Liver (tissue), 9 donors: Measurements from ENCODE around the gene TSGA10IP. TPM values are rescaled to one million over a fixed set of nuclear protein-coding genes. Genes with fewer than 3 reads are reported as not detected.

Experiments
- DNase-seq: peaks from one replicate; pipeline ENCODE4 v3.0.0-alpha.2; 2017; ENCODE audit warnings: low spot score
- H3K27ac ChIP-seq, 2 donors: one replicate each; pipeline ENCODE4 v1.7.0; 2013; ENCODE audit warnings: inconsistent platforms in 2 of 2, low read length in 2 of 2, control low read depth in 1 of 2, low read depth in 1 of 2, mild to moderate bottlenecking in 1 of 2
- H3K27me3 ChIP-seq, 4 donors: one replicate each; pipeline versions ENCODE4 v1.6.1 to v1.7.0; 2013; ENCODE audit warnings: low read length in 3 of 4, inconsistent platforms in 1 of 4, mild to moderate bottlenecking in 1 of 4, moderate library complexity in 1 of 4; ENCODE audit not compliant: control insufficient read depth in 4 of 4, insufficient read depth in 4 of 4
- H3K36me3 ChIP-seq, 4 donors: one replicate each; pipeline versions ENCODE4 v1.6.1 to v1.7.0; 2013; ENCODE audit warnings: low read length in 3 of 4, mild to moderate bottlenecking in 3 of 4, low read depth in 1 of 4, moderate library complexity in 1 of 4; ENCODE audit not compliant: control insufficient read depth in 4 of 4, insufficient read depth in 3 of 4
- H3K4me1 ChIP-seq, 4 donors: one replicate each; pipeline versions ENCODE4 v1.6.1 to v1.7.0; 2013; ENCODE audit warnings: low read length in 3 of 4, mild to moderate bottlenecking in 3 of 4, moderate library complexity in 1 of 4; ENCODE audit not compliant: control insufficient read depth in 4 of 4, insufficient read depth in 4 of 4
- H3K4me3 ChIP-seq, 3 donors: one replicate each; pipeline versions ENCODE4 v1.6.1 to v1.7.0; 2013; ENCODE audit warnings: low read length in 3 of 3, control low read depth in 1 of 3, low read depth in 1 of 3, mild to moderate bottlenecking in 1 of 3
- H3K9ac ChIP-seq, 2 donors: one replicate each; pipeline ENCODE4 v1.7.0; 2013; ENCODE audit warnings: low read length in 2 of 2, mild to moderate bottlenecking in 2 of 2, moderate library complexity in 2 of 2, control low read depth in 1 of 2, low read depth in 1 of 2
- H3K9me3 ChIP-seq, 4 donors: one replicate each; pipeline versions ENCODE4 v1.6.1 to v1.7.0; 2013; ENCODE audit warnings: low read length in 3 of 4; ENCODE audit not compliant: control insufficient read depth in 4 of 4
- ATF3 ChIP-seq: IDR thresholded peaks from 2 replicates; pipeline ENCODE4 v1.6.1; 2016; ENCODE audit warnings: antibody characterized with exemption
- CTCF ChIP-seq: fragments of 150-350 bp; IDR thresholded peaks from 2 replicates; pipeline ENCODE4 v1.5.1; 2017; ENCODE audit warnings: improper control_type of control experiment, low read depth, low read length; ENCODE audit not compliant: missing input control
- EGR1 ChIP-seq, 2 donors: IDR thresholded peaks; 2 replicates each; pipeline ENCODE4 v1.6.1; 2016 to 2018; ENCODE audit warnings: antibody characterized with exemption in 2 of 2, low read depth in 2 of 2
- FOXA1 ChIP-seq: IDR thresholded peaks from 2 replicates; pipeline ENCODE4 v1.6.1; 2016; ENCODE audit warnings: antibody characterized with exemption
- FOXA2 ChIP-seq: IDR thresholded peaks from 2 replicates; pipeline ENCODE4 v1.6.1; 2016; ENCODE audit warnings: antibody characterized with exemption
- GABPA ChIP-seq, 2 donors: IDR thresholded peaks in 1 of 2; conservative IDR thresholded peaks in 1 of 2; 2 replicates each; pipeline ENCODE4 v1.6.1; 2016; ENCODE audit warnings: antibody characterized with exemption in 2 of 2, mild to moderate bottlenecking in 1 of 2, moderate library complexity in 1 of 2
- HNF4A ChIP-seq, 2 donors: conservative IDR thresholded peaks; 2 replicates each; pipeline ENCODE4 v1.6.1; 2016; ENCODE audit warnings: antibody characterized with exemption in 2 of 2, mild to moderate bottlenecking in 2 of 2
- HNF4G ChIP-seq: IDR thresholded peaks from 2 replicates; pipeline ENCODE4 v1.6.1; 2016; ENCODE audit warnings: antibody characterized with exemption
- JUND ChIP-seq, 2 donors: IDR thresholded peaks; 2 replicates each; pipeline ENCODE4 v1.6.1; 2016; ENCODE audit warnings: antibody characterized with exemption in 2 of 2
- MAX ChIP-seq: IDR thresholded peaks from 2 replicates; pipeline ENCODE4 v1.6.1; 2016; ENCODE audit warnings: antibody characterized with exemption
- NR2F2 ChIP-seq: IDR thresholded peaks from 2 replicates; pipeline ENCODE4 v1.6.1; 2016; ENCODE audit warnings: antibody characterized with exemption
- RAD21 ChIP-seq, 2 donors: IDR thresholded peaks; 2 replicates each; pipeline ENCODE4 v1.6.1; 2016; ENCODE audit warnings: antibody characterized with exemption in 2 of 2, mild to moderate bottlenecking in 2 of 2
- REST ChIP-seq: IDR thresholded peaks from 2 replicates; pipeline ENCODE4 v1.6.1; 2016; ENCODE audit warnings: antibody characterized with exemption, mild to moderate bottlenecking
- RXRA ChIP-seq, 2 donors: IDR thresholded peaks; 2 replicates each; pipeline ENCODE4 v1.6.1; 2017 to 2018; ENCODE audit warnings: antibody characterized with exemption in 2 of 2, mild to moderate bottlenecking in 1 of 2
- SP1 ChIP-seq: IDR thresholded peaks from 2 replicates; pipeline ENCODE4 v1.6.1; 2018; ENCODE audit warnings: antibody characterized with exemption, mild to moderate bottlenecking
- TAF1 ChIP-seq: conservative IDR thresholded peaks from 2 replicates; pipeline ENCODE4 v1.6.1; 2016; ENCODE audit warnings: antibody characterized with exemption, mild to moderate bottlenecking
- YY1 ChIP-seq: IDR thresholded peaks from 2 replicates; pipeline ENCODE4 v1.6.1; 2016; ENCODE audit warnings: antibody characterized with exemption, mild to moderate bottlenecking
- ZBTB33 ChIP-seq: IDR thresholded peaks from 2 replicates; pipeline ENCODE4 v1.6.1; 2016; ENCODE audit warnings: antibody characterized with exemption
- WGBS: extraction: QIAGEN DNeasy Blood & Tissue Kit; methylation state at CpG from one replicate; pipeline ENCODE4 v1.1.7; 2013; 5-methylcytosine and 5-hydroxymethylcytosine counted together
- polyA plus RNA-seq, 2 donors: library from polyadenylated mRNA; stranded (reverse) in 1 of 2; unstranded in 1 of 2; fragments of 200-250 nt in 1 of 2; fragments of >200 nt in 1 of 2; fragmentation: Nextera tagmentation in 1 of 2; extraction: Ambion mirVana in 1 of 2; gene quantifications; one replicate each; pipeline versions ENCODE4 v1.2.1 to v1.2.3, GENCODE V29; 2013 to 2015
- total RNA-seq, 2 donors: library from RNA; depleted of rRNA; stranded (reverse); fragments of >200 nt; gene quantifications; one replicate each; pipeline ENCODE4 v1.2.3, GENCODE V29; 2014
- donor health status: healthy.
- donor health status: healthy.
- donor health status: healthy.
- donor health status: healthy.
- donor health status: healthy.

TSGA10IP gene
- total and polyA plus RNA-seq, 4 donors = 0.02 TPM; not detected in 3

GRCh38 chr11:65907878-65908277, 37.4 kb upstream of the TSGA10IP start:
- H3K9me3 ChIP-seq = no peaks in the 10 kb centered on the region
- H3K27me3 ChIP-seq = no peaks in the 10 kb centered on the region
- TF ChIP-seq YY1 (no peak), MAX (no peak)
- no peak for DNase-seq
- WGBS = 79% methylated on average over 6 of the region's 6 CpGs
- H3K27ac ChIP-seq = no peak overlapping the region
- H3K4me3 ChIP-seq = no peak overlapping the region
- peaks cover 0 to 4% (median 1%) of the 10 kb centered on the region in 4 donors for H3K4me1 ChIP-seq
- no peaks in the 10 kb centered on the region for H3K36me3 ChIP-seq
- no peak overlapping the region for H3K9ac ChIP-seq

GRCh38 chr11:65911682-65912568, 33.4 kb upstream of the TSGA10IP start:
- no peaks in the 10 kb centered on the region for H3K27me3 ChIP-seq
- no peaks in the 10 kb centered on the region for H3K36me3 ChIP-seq
- H3K9ac ChIP-seq = no peak overlapping the region
- H3K4me1 ChIP-seq = peaks cover 0 to 8% (median 2%) of the 10 kb centered on the region in 4 donors
- H3K9me3 ChIP-seq = no peaks in the 10 kb centered on the region
- peak; percentile 51 to 70 for TF ChIP-seq RAD21 (IDR thresholded peaks at IDR 0.05)
- TF ChIP-seq HNF4A (conservative IDR thresholded peaks at IDR 0.05) = no peak
- peak; percentile 56 to 60 for TF ChIP-seq RXRA (IDR thresholded peaks at IDR 0.05)
- TF ChIP-seq CTCF = peak; percentile 19
- no peak for TF ChIP-seq TAF1
- TF ChIP-seq SP1 = peak; percentile 4
- peak; percentile 79 for TF ChIP-seq NR2F2
- no peak for TF ChIP-seq FOXA2
- peak in 1 of 2 donors; percentile 18 for TF ChIP-seq GABPA (IDR thresholded peaks at IDR 0.05 in 1 of 2, conservative IDR thresholded peaks at IDR 0.05 in 1 of 2)
- no peak for TF ChIP-seq YY1
- TF ChIP-seq MAX = no peak
- TF ChIP-seq ZBTB33 = no peak
- TF ChIP-seq FOXA1 = no peak
- no peak for TF ChIP-seq ATF3
- no peak for TF ChIP-seq JUND (IDR thresholded peaks at IDR 0.05)
- TF ChIP-seq REST = peak; percentile 15
- no peak for TF ChIP-seq EGR1 (IDR thresholded peaks at IDR 0.05; ENCODE audit: low read depth in 2 of 2)
- TF ChIP-seq HNF4G = no peak
- no peak for DNase-seq
- no peak overlapping the region for H3K4me3 ChIP-seq
- 26% methylated on average over 14 of the region's 14 CpGs for WGBS
- peak overlapping the region in 1 of 2 donors; percentile 54 for H3K27ac ChIP-seq
